HepG2 (cell line): Measurements from ENCODE around the gene OR2AJ1. TPM values are rescaled to one million over a fixed set of nuclear protein-coding genes. Genes with fewer than 3 reads are reported as not detected.

Source experiments
- ATAC-seq: fragments of 200-7000 bp; cut with Tn5 transposase; 3 replicates; pipeline ENCODE4 v1.9.1; 2020; ENCODE audit warnings: mild to moderate bottlenecking, moderate library complexity
- BruUV-seq: library from RNA; stranded (reverse); fragments of 400-500 nt; replicated peaks from 2 replicates; lab custom pipeline; 2021; lab: Mats Ljungman, UMichigan
- CTCF ChIA-PET: fragments of 300-600 bp; formaldehyde crosslinking; extraction: SDS; loops from one replicate; lab custom pipeline; 2021; ENCODE audit warnings: low total read pairs, inconsistent platforms, low intra/inter-chr PET ratio; lab: Yijun Ruan, JAX
- POLR2A ChIA-PET: fragments of 350-600 bp; sonication (Branson Sonifier 250); formaldehyde crosslinking; loops from one replicate; lab custom pipeline; 2020; ENCODE audit warnings: antibody characterized with exemption, inconsistent platforms; lab: Yijun Ruan, JAX
- DNase-seq: peaks from one replicate; pipeline ENCODE4 v3.0.0-alpha.2; 2015; ENCODE audit warnings: low spot score
- FAIRE-seq: peaks from 3 replicates; lab custom pipeline; 2011; peaks lifted over from hg19 to GRCh38; lab: Jason Lieb, UNC
- H2AFZ ChIP-seq: one replicate; pipeline ENCODE4 v1.6.1; 2011; ENCODE audit warnings: low read length, inconsistent platforms
- H3K27ac ChIP-seq: fragments of 300-600 bp; 3 replicates; pipeline ENCODE4 v1.8.0; 2011; ENCODE audit warnings: mixed run types, mild to moderate bottlenecking, mixed read lengths, low read length, inconsistent platforms; ENCODE audit not compliant: insufficient read depth; ENCODE audit errors: extremely low read length
- H3K27me3 ChIP-seq, 2 experiments: fragments of 200-600 bp in 1 of 2; 2 replicates in 1 of 2; 3 replicates in 1 of 2; pipeline versions ENCODE4 v1.6.0 to v1.8.0; 2011; ENCODE audit warnings: low read length in 2 of 2, mild to moderate bottlenecking in 2 of 2, moderate library complexity in 2 of 2, inconsistent platforms in 1 of 2; ENCODE audit not compliant: insufficient read depth in 2 of 2, control insufficient read depth in 1 of 2
- H3K36me3 ChIP-seq, 2 experiments: fragments of 200-600 bp in 1 of 2; replicated peaks in 1 of 2; 2 replicates in 1 of 2; 3 replicates in 1 of 2; pipeline versions ENCODE4 v1.5.1 to v1.8.0; 2011; ENCODE audit warnings: low read length in 2 of 2, inconsistent platforms in 1 of 2; ENCODE audit not compliant: insufficient read depth in 2 of 2, control insufficient read depth in 1 of 2
- H3K4me1 ChIP-seq: 2 replicates; pipeline ENCODE4 v1.5.1; 2012; ENCODE audit warnings: low read length, inconsistent platforms; ENCODE audit not compliant: insufficient read depth
- H3K4me2 ChIP-seq: 2 replicates; pipeline ENCODE4 v1.6.0; 2011; ENCODE audit warnings: low read depth, low read length, inconsistent platforms
- H3K4me3 ChIP-seq, 3 experiments: fragments of 200-600 bp in 1 of 3; sonication (generic), shearing (Covaris generic) in 1 of 3; replicated peaks in 1 of 3; 2 replicates each; pipeline ENCODE4 v1.5.1; 2011 to 2016; ENCODE audit warnings: low read length in 3 of 3, inconsistent platforms in 2 of 3, low read depth in 2 of 3, mild to moderate bottlenecking in 2 of 3, control low read depth in 1 of 3, mixed read lengths in 1 of 3; ENCODE audit not compliant: insufficient read depth in 1 of 3
- H3K79me2 ChIP-seq: one replicate; pipeline ENCODE4 v1.6.1; 2011; ENCODE audit warnings: low read length, inconsistent platforms; ENCODE audit not compliant: insufficient read depth
- H3K9ac ChIP-seq: 2 replicates; pipeline ENCODE4 v1.6.0; 2011; ENCODE audit warnings: mild to moderate bottlenecking, low read depth, low read length, inconsistent platforms; ENCODE audit not compliant: insufficient read depth
- H3K9me3 ChIP-seq: 2 replicates; pipeline ENCODE4 v1.5.1; 2012; ENCODE audit warnings: mild to moderate bottlenecking, low read length
- H4K20me1 ChIP-seq: 2 replicates; pipeline ENCODE4 v1.6.0; 2011; ENCODE audit warnings: inconsistent platforms, mild to moderate bottlenecking, low read length, moderate library complexity; ENCODE audit not compliant: insufficient read depth
- NFATC3 ChIP-seq: sonication (generic); formaldehyde crosslinking; IDR thresholded peaks from 2 replicates; pipeline ENCODE4 v1.5.1; 2020; ENCODE audit warnings: mild to moderate bottlenecking, missing genetic modification reagents
- ZKSCAN8 ChIP-seq: IDR thresholded peaks from 2 replicates; pipeline ENCODE4 v1.6.1; 2016; ENCODE audit warnings: borderline replicate concordance, missing genetic modification reagents, missing compliant biosample characterization
- ZNF230 ChIP-seq: sonication (generic); formaldehyde crosslinking; IDR thresholded peaks from 2 replicates; pipeline ENCODE4 v1.4.0; 2020; ENCODE audit warnings: mild to moderate bottlenecking, missing genetic modification reagents
- ZNF558 ChIP-seq: sonication (generic); formaldehyde crosslinking; IDR thresholded peaks from 2 replicates; pipeline ENCODE4 v1.9.0; 2022; ENCODE audit warnings: mild to moderate bottlenecking, missing genetic modification reagents, borderline replicate concordance
- WGBS: methylation state at CpG from one replicate; pipeline ENCODE4 v1.1.6; 2017; ENCODE audit warnings: low lambda C conversion rate; 5-methylcytosine and 5-hydroxymethylcytosine counted together
- in situ Hi-C: cut with HindIII; loops from 2 replicates; pipeline ENCODE4 v1.10.0; 2017; ENCODE audit warnings: low pct_unique_long_range_greater_than_20kb; ENCODE audit not compliant: extremely low pct_ligation_motif_present
- intact Hi-C: fragments of 100-400 bp; cut with micrococcal nuclease; formaldehyde crosslinking; loops from one replicate; pipeline ENCODE4 v1.10.0; 2022; ENCODE audit not compliant: unreplicated experiment
- polyA plus RNA-seq, 8 experiments: library from polyadenylated mRNA; depleted of rRNA in 3 of 8; stranded (reverse) in 7 of 8; unstranded in 1 of 8; fragments of >200 nt; fragmentation: Illumina TruSeq in 4 of 8; extraction: Trizol in 4 of 8; gene quantifications; 2 replicates each; pipeline versions ENCODE4 v1.2.1 to v1.2.3, GENCODE V29; 2011 to 2016; ENCODE audit warnings: low read depth in 4 of 8, missing spikeins in 1 of 8, mixed read lengths in 1 of 8; ENCODE audit not compliant: insufficient read depth in 1 of 8
- total RNA-seq, 5 experiments: library from RNA; depleted of rRNA; stranded (reverse); fragments of >200 nt; fragmentation: Illumina TruSeq; extraction: Trizol; gene quantifications; 2 replicates each; pipeline ENCODE4 v1.2.3, GENCODE V29; 2016; ENCODE audit warnings: low read depth in 1 of 5
- TF ChIP-seq, protein P1 (sequence below): IDR thresholded peaks from 2 replicates; pipeline ENCODE4 v1.6.1; 2016; ENCODE audit warnings: low read depth

OR2AJ1 gene
- total and polyA plus RNA-seq, 2 of the 13 experiments (the other 11 are each of a cell fraction or from before 2014, with no cell fraction given) = not detected

DNA sequence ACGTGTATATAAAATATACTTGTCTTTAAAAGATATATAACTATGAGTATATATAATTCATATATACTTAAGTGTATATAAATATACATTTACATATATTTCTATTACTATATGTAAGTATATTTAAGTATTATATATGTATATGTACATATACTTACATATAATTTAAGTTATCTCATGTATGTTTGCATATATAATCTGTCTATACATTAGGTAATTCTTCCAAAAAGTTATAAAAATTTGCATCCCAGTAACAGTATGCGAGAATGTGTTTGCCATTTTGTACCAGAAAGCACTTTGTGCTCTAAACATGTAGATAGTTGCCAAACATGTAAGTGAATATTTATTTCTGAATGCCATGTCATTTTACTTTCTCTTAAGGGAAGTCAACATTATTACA is 40.2 kb downstream of the OR2AJ1 start, which contains the start of gene OR2AK2:
TSS of gene OR2AK2 (plus strand) at position 301 of the 400 bp plus-strand sequence. CDS start 144 bp downstream, outside the sequence.
- peaks cover 61% of the 10 kb centered on the region for H3K9me3 ChIP-seq
- in situ Hi-C loops = no loop called here
- no peaks in the 10 kb centered on the region for H4K20me1 ChIP-seq
- CTCF ChIA-PET = no interaction called here
- no TSS peak for BruUV-seq
- no peak within 1 kb of the TSS for H3K4me2 ChIP-seq
- no peak for TF ChIP-seq ZKSCAN8 (CRISPR knock-in tag)
- no peaks in the 10 kb centered on the region for H3K4me1 ChIP-seq
- intact Hi-C loops = no loop called here
- WGBS = 3% methylated on average over 2 of the region's 2 CpGs
- H3K4me3 ChIP-seq = no peak within 1 kb of the TSS
- FAIRE-seq = no peak
- no peak within 1 kb of the TSS for H2AFZ ChIP-seq
- DNase-seq = no peak
- no peaks in the 10 kb centered on the region for H3K27me3 ChIP-seq
- no peaks in the 10 kb centered on the region for H3K36me3 ChIP-seq
- no peaks in the 10 kb centered on the region for H3K79me2 ChIP-seq
- no peak within 1 kb of the TSS for H3K27ac ChIP-seq
- H3K9ac ChIP-seq = no peak within 1 kb of the TSS
- POLR2A ChIA-PET = no interaction called here
- no peak for ATAC-seq

DNA sequence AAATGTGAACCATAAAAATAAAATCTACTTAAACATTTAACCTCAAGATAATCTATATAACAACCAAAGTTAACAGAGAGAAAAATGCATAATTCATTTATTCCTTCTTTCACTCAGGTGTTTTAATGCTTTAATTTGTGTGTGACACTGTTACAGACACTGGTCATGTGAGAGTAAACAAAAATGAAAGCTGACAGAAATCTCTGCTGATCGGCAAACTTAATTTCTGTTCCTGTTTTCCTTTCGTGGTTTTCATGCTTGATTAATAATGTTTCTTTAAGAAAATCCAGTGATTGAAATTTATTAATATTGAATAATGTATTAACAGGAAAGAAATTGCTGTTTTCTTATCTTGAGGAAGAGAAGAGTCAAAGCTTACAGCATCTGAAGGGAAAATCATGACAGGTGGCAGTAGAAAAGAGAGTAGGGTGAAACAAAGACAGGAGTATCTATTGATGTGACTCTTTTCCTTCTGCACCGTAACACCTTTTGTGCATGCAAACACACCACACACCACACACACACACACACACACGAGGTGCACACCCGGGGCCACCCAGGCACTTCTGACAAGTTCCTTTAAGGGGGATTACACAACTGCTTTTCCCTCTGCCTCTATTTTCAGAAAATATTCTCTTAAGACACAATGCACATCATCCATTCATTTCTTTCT is 42.0 kb downstream of the OR2AJ1 start:
- no peak for TF ChIP-seq ZNF230
- TF ChIP-seq NFATC3 = no peak
- TF ChIP-seq, protein P1, sequence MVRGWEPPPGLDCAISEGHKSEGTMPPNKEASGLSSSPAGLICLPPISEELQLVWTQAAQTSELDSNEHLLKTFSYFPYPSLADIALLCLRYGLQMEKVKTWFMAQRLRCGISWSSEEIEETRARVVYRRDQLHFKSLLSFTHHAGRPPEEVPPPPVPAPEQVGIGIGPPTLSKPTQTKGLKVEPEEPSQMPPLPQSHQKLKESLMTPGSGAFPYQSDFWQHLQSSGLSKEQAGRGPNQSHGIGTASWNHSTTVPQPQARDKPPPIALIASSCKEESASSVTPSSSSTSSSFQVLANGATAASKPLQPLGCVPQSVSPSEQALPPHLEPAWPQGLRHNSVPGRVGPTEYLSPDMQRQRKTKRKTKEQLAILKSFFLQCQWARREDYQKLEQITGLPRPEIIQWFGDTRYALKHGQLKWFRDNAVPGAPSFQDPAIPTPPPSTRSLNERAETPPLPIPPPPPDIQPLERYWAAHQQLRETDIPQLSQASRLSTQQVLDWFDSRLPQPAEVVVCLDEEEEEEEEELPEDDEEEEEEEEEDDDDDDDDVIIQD (CRISPR knock-in tag) = no peak
- TF ChIP-seq ZNF558 (CRISPR knock-in tag) = no peak
- H3K9ac ChIP-seq = no peak overlapping the region
- BruUV-seq = no TSS peak
- H4K20me1 ChIP-seq = no peaks in the 10 kb centered on the region
- no peak for FAIRE-seq
- no peak overlapping the region for H3K4me3 ChIP-seq
- no peaks in the 10 kb centered on the region for H3K79me2 ChIP-seq
- H3K4me2 ChIP-seq = no peak overlapping the region
- POLR2A ChIA-PET = no interaction called here
- H3K36me3 ChIP-seq = no peaks in the 10 kb centered on the region
- no peak for ATAC-seq
- intact Hi-C loops = no loop called here
- CTCF ChIA-PET = no interaction called here
- peaks cover 64% of the 10 kb centered on the region for H3K9me3 ChIP-seq
- H3K27me3 ChIP-seq = no peaks in the 10 kb centered on the region
- no peak overlapping the region for H2AFZ ChIP-seq
- in situ Hi-C loops = no loop called here
- H3K27ac ChIP-seq = no peak overlapping the region
- DNase-seq = no peak
- 8% methylated on average over 5 of the region's 5 CpGs for WGBS
- H3K4me1 ChIP-seq = no peaks in the 10 kb centered on the region

Other genes starting within 250 kb of the OR2AJ1 start
- gene OR13G1, start 245.2 kb upstream of the OR2AJ1 start, total RNA-seq (2016; rRNA removed; fragmentation: Illumina TruSeq; extraction: Trizol) = not detected in 2 replicates
- gene OR13G1, start 245.2 kb upstream of the OR2AJ1 start, polyA plus RNA-seq (2011; rRNA removed) = not detected in 2 replicates
- not detected in 2 replicates for gene OR6F1, start 208.2 kb upstream of the OR2AJ1 start, total RNA-seq (2016; rRNA removed; fragmentation: Illumina TruSeq; extraction: Trizol)
- not detected in 2 replicates for gene OR6F1, start 208.2 kb upstream of the OR2AJ1 start, polyA plus RNA-seq (2011; rRNA removed)
- not detected in 2 replicates for gene OR14K1, start 186.3 kb upstream of the OR2AJ1 start, total RNA-seq (2016; rRNA removed; fragmentation: Illumina TruSeq; extraction: Trizol)
- not detected in 2 replicates for gene OR14K1, start 186.3 kb upstream of the OR2AJ1 start, polyA plus RNA-seq (2011; rRNA removed)
- not detected in 2 replicates for gene OR14A2, start 176.7 kb upstream of the OR2AJ1 start, total RNA-seq (2016; rRNA removed; fragmentation: Illumina TruSeq; extraction: Trizol)
- gene OR14A2, start 176.7 kb upstream of the OR2AJ1 start, polyA plus RNA-seq (2011; rRNA removed) = not detected in 2 replicates
- not detected in 2 replicates for gene OR1C1, start 164.3 kb upstream of the OR2AJ1 start, total RNA-seq (2016; rRNA removed; fragmentation: Illumina TruSeq; extraction: Trizol)
- gene OR1C1, start 164.3 kb upstream of the OR2AJ1 start, polyA plus RNA-seq (2011; rRNA removed) = not detected in 2 replicates
- not detected in 2 replicates for gene OR14A16, start 100.8 kb upstream of the OR2AJ1 start, total RNA-seq (2016; rRNA removed; fragmentation: Illumina TruSeq; extraction: Trizol)
- gene OR14A16, start 100.8 kb upstream of the OR2AJ1 start, polyA plus RNA-seq (2011; rRNA removed) = not detected in 2 replicates
- gene OR11L1, start 83.0 kb upstream of the OR2AJ1 start, total RNA-seq (2016; rRNA removed; fragmentation: Illumina TruSeq; extraction: Trizol) = not detected in 2 replicates
- not detected in 2 replicates for gene OR11L1, start 83.0 kb upstream of the OR2AJ1 start, polyA plus RNA-seq (2011; rRNA removed)
- not detected in 2 replicates for gene TRIM58, start 67.7 kb upstream of the OR2AJ1 start, total RNA-seq (2016; rRNA removed; fragmentation: Illumina TruSeq; extraction: Trizol)
- not detected in 2 replicates for gene TRIM58, start 67.7 kb upstream of the OR2AJ1 start, polyA plus RNA-seq (2011; rRNA removed)
- gene OR2W3, start 29.3 kb upstream of the OR2AJ1 start, total RNA-seq (2016; rRNA removed; fragmentation: Illumina TruSeq; extraction: Trizol) = not detected in 2 replicates
- gene OR2W3, start 29.3 kb upstream of the OR2AJ1 start, polyA plus RNA-seq (2011; rRNA removed) = not detected in 2 replicates
- gene OR2T8, start 4.6 kb upstream of the OR2AJ1 start, total RNA-seq (2016; rRNA removed; fragmentation: Illumina TruSeq; extraction: Trizol) = not detected in 2 replicates
- not detected in 2 replicates for gene OR2T8, start 4.6 kb upstream of the OR2AJ1 start, polyA plus RNA-seq (2011; rRNA removed)
- not detected in 2 replicates for gene OR2L8, start 24.0 kb downstream of the OR2AJ1 start, total RNA-seq (2016; rRNA removed; fragmentation: Illumina TruSeq; extraction: Trizol)
- gene OR2L8, start 24.0 kb downstream of the OR2AJ1 start, polyA plus RNA-seq (2011; rRNA removed) = not detected in 2 replicates
- gene OR2AK2, start 40.3 kb downstream of the OR2AJ1 start, total RNA-seq (2016; rRNA removed; fragmentation: Illumina TruSeq; extraction: Trizol) = not detected in 2 replicates
- not detected in 2 replicates for gene OR2AK2, start 40.3 kb downstream of the OR2AJ1 start, polyA plus RNA-seq (2011; rRNA removed)
- gene OR2L5, start 88.8 kb downstream of the OR2AJ1 start, total RNA-seq (2016; rRNA removed; fragmentation: Illumina TruSeq; extraction: Trizol) = not detected in 2 replicates
- gene OR2L5, start 88.8 kb downstream of the OR2AJ1 start, polyA plus RNA-seq (2011; rRNA removed) = not detected in 2 replicates
- not detected in 2 replicates for gene OR2L2, start 105.2 kb downstream of the OR2AJ1 start, total RNA-seq (2016; rRNA removed; fragmentation: Illumina TruSeq; extraction: Trizol)
- gene OR2L2, start 105.2 kb downstream of the OR2AJ1 start, polyA plus RNA-seq (2011; rRNA removed) = not detected in 2 replicates
- not detected in 2 replicates for gene OR2L3, start 121.9 kb downstream of the OR2AJ1 start, total RNA-seq (2016; rRNA removed; fragmentation: Illumina TruSeq; extraction: Trizol)
- gene OR2L3, start 121.9 kb downstream of the OR2AJ1 start, polyA plus RNA-seq (2011; rRNA removed) = not detected in 2 replicates
- not detected in 2 replicates for gene OR2L13, start 170.3 kb downstream of the OR2AJ1 start, total RNA-seq (2016; rRNA removed; fragmentation: Illumina TruSeq; extraction: Trizol)
- gene OR2L13, start 170.3 kb downstream of the OR2AJ1 start, polyA plus RNA-seq (2011; rRNA removed) = not detected in 2 replicates
- gene OR2M5, start 220.3 kb downstream of the OR2AJ1 start, total RNA-seq (2016; rRNA removed; fragmentation: Illumina TruSeq; extraction: Trizol) = not detected in 2 replicates
- gene OR2M5, start 220.3 kb downstream of the OR2AJ1 start, polyA plus RNA-seq (2011; rRNA removed) = not detected in 2 replicates
- gene OR2M2, start 249.9 kb downstream of the OR2AJ1 start, total RNA-seq (2016; rRNA removed; fragmentation: Illumina TruSeq; extraction: Trizol) = not detected in 2 replicates
- not detected in 2 replicates for gene OR2M2, start 249.9 kb downstream of the OR2AJ1 start, polyA plus RNA-seq (2011; rRNA removed)